Measurements from ENCODE around the gene TRANK1.

TRANK1 gene

DNA sequence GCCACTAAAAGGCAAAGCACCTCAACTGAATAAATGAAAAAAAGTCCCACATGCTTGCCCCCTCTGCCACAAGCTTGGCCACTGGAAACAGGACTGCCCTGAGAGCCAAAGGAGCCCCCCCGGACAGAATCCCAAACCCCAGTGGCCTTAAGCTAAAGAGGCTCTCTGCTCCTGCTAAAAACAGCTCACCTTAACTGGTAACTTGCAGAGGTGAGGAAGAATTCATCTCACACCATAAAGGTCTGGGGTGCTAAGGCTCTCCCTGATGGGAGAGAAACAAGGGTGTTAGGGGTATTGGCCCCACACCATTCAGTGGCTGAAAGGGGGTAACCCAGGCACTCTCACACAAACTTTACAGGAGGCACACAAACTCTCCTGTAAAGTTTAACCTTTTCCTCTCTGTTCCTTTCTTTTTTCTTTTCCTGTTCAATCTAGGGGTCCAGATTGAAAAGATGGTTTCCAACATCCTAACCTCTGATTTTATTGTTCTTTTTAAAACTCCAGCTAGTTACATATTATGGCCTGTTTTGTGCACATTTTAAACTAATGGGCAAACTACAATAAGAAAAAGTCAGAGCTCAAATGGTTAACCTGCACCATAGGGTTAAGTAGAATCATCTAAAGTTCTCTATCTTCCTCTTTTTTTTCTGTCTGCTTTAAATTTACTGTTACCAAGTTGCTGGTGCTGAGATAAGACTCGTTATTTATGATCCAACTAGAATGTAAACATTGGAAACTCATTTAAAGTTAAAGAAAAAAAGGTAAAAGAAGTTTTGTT lies 19.9 kb downstream of the TRANK1 start:
- H3K79me2 ChIP-seq (ENCODE audit: insufficient read depth, low read length) = no peaks in the 10 kb centered on the region
- H3K36me3 ChIP-seq (ENCODE audit: low read length) = no peaks in the 10 kb centered on the region; the same call in 1 of the 2 replicates
- no peak overlapping the region for H3K27ac ChIP-seq (ENCODE audit: low read depth, low read length)
- no peak overlapping the region for H3K4me3 ChIP-seq (ENCODE audit: insufficient read depth, low read length, poor library complexity, severe bottlenecking)
- H3K27me3 ChIP-seq (ENCODE audit: low read length) = no peaks in the 10 kb centered on the region
- peaks cover 15% of the 10 kb centered on the region; the same call in 1 of the 2 replicates for H3K9me3 ChIP-seq (ENCODE audit: insufficient read depth, low read length)
- no peaks in the 10 kb centered on the region for H4K20me1 ChIP-seq (ENCODE audit: low read depth, low read length)
- H3K9me2 ChIP-seq (replicated peaks; ENCODE audit: insufficient read depth, low read length) = no peaks in the 10 kb centered on the region
- TF ChIP-seq EZH2phosphoT487 (conservative IDR thresholded peaks at IDR 0.05; ENCODE audit: low read length) = no peak
- TF ChIP-seq, protein P1, sequence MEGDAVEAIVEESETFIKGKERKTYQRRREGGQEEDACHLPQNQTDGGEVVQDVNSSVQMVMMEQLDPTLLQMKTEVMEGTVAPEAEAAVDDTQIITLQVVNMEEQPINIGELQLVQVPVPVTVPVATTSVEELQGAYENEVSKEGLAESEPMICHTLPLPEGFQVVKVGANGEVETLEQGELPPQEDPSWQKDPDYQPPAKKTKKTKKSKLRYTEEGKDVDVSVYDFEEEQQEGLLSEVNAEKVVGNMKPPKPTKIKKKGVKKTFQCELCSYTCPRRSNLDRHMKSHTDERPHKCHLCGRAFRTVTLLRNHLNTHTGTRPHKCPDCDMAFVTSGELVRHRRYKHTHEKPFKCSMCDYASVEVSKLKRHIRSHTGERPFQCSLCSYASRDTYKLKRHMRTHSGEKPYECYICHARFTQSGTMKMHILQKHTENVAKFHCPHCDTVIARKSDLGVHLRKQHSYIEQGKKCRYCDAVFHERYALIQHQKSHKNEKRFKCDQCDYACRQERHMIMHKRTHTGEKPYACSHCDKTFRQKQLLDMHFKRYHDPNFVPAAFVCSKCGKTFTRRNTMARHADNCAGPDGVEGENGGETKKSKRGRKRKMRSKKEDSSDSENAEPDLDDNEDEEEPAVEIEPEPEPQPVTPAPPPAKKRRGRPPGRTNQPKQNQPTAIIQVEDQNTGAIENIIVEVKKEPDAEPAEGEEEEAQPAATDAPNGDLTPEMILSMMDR (IDR thresholded peaks at IDR 0.05; ENCODE audit: insufficient read depth, low read length, poor library complexity, severe bottlenecking) = no peak
- H2AFZ ChIP-seq (ENCODE audit: low read depth, low read length, severe bottlenecking) = no peak overlapping the region
- H3K4me2 ChIP-seq (ENCODE audit: low read depth, low read length, poor library complexity, severe bottlenecking) = no peak overlapping the region
- H3K9ac ChIP-seq (ENCODE audit: low read length) = 0 out of 2 replicates have a peak overlapping the region, but pooled peaks have one; percentile 1
- no peaks in the 10 kb centered on the region; the same call in 1 of the 2 replicates for H3F3A ChIP-seq (ENCODE audit: insufficient read depth)

DNA sequence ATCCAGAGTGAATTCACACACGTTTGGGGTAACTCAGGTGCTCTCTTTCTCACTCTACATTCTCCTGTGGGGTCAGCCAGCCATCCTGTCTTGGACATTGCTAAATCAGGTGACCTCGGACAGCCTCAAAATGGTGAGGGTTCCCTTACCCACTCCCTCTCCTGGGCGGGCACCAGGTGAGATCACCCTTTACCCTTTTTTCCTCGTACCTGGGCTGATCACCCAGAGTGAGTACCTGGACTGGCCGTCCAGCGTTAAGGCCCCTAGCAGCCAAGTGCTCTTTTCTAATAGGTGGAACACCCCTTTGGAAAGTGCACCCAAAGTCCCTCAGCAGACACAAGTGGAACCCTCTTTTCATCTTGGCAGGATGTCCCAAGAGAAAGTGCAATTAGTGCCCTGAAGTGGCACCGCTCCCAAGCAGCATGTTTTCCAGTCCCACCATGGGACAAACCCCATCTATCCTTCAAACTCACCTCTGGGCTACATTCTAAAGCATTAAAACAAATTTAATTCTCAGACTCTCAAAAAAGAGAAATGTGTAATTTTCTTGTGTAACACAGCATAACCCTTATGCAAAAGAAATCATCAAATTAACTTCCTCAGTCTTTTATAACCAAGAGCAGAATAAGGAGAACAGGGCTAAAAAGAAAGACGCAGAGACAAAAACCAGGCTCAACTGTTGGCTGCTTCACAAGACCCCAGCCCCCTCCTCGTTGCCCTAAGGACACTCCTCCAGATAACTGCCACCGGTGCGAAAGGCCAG lies 20.7 kb downstream of the TRANK1 start:
- Histone ChIP-seq H3K27ac (ENCODE audit: low read depth, low read length) (no peak overlapping the region), H3F3A (ENCODE audit: insufficient read depth) (no peaks in the 10 kb centered on the region; the same call in 1 of the 2 replicates), H3K4me3 (ENCODE audit: insufficient read depth, low read length, poor library complexity, severe bottlenecking) (no peak overlapping the region), H3K9me2 (replicated peaks; ENCODE audit: insufficient read depth, low read length) (no peaks in the 10 kb centered on the region), H3K9ac (ENCODE audit: low read length) (0 out of 2 replicates have a peak overlapping the region, but pooled peaks have one; percentile 1), H4K20me1 (ENCODE audit: low read depth, low read length) (no peaks in the 10 kb centered on the region), H3K36me3 (ENCODE audit: low read length) (no peaks in the 10 kb centered on the region; the same call in 1 of the 2 replicates), H3K27me3 (ENCODE audit: low read length) (no peaks in the 10 kb centered on the region), H2AFZ (ENCODE audit: low read depth, low read length, severe bottlenecking) (no peak overlapping the region), H3K4me2 (ENCODE audit: low read depth, low read length, poor library complexity, severe bottlenecking) (no peak overlapping the region), H3K9me3 (ENCODE audit: insufficient read depth, low read length) (peaks cover 15% of the 10 kb centered on the region; the same call in 1 of the 2 replicates), H3K79me2 (ENCODE audit: insufficient read depth, low read length) (no peaks in the 10 kb centered on the region)
- TF ChIP-seq, protein P1 (IDR thresholded peaks at IDR 0.05; ENCODE audit: insufficient read depth, low read length, poor library complexity, severe bottlenecking) = no peak
- no peak for TF ChIP-seq EZH2phosphoT487 (conservative IDR thresholded peaks at IDR 0.05; ENCODE audit: low read length)

DNA sequence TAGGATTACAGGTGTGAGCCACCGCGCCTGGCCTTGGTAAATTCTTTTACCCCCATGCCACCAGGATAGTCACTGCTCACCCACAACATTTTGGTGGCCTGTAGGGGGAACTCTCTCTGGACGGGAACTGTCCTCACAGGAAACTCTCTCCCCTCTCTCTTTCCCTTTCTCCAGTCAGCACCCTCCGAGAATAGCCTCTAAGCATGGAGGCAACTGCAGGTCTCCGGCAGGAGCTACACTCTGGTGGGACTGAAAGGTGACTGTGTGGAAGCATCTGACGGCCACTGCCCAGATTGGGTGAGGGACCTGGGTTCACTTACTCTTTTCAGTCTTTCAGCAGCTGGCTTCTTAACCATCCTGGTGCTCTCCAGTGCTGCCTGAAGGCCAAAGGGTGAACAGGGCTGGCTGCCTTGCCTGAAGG lies 21.3 kb downstream of the TRANK1 start:
- Histone ChIP-seq H3K9me2 (replicated peaks; ENCODE audit: insufficient read depth, low read length) (no peaks in the 10 kb centered on the region), H3K79me2 (ENCODE audit: insufficient read depth, low read length) (no peaks in the 10 kb centered on the region), H3K9me3 (ENCODE audit: insufficient read depth, low read length) (peaks cover 15% of the 10 kb centered on the region; the same call in 1 of the 2 replicates), H3K4me2 (ENCODE audit: low read depth, low read length, poor library complexity, severe bottlenecking) (no peak overlapping the region), H3K4me3 (ENCODE audit: insufficient read depth, low read length, poor library complexity, severe bottlenecking) (no peak overlapping the region), H3K9ac (ENCODE audit: low read length) (no peak overlapping the region), H4K20me1 (ENCODE audit: low read depth, low read length) (no peaks in the 10 kb centered on the region), H3K36me3 (ENCODE audit: low read length) (no peaks in the 10 kb centered on the region; the same call in 1 of the 2 replicates), H2AFZ (ENCODE audit: low read depth, low read length, severe bottlenecking) (no peak overlapping the region), H3K27ac (ENCODE audit: low read depth, low read length) (no peak overlapping the region), H3K27me3 (ENCODE audit: low read length) (no peaks in the 10 kb centered on the region), H3F3A (ENCODE audit: insufficient read depth) (peaks cover 5% of the 10 kb centered on the region; the same call in 1 of the 2 replicates)
- TF ChIP-seq, protein P1 (IDR thresholded peaks at IDR 0.05; ENCODE audit: insufficient read depth, low read length, poor library complexity, severe bottlenecking) = no peak
- TF ChIP-seq EZH2phosphoT487 (conservative IDR thresholded peaks at IDR 0.05; ENCODE audit: low read length) = no peak
